GM21737 (cell line): Measurements from ENCODE around the gene PCDHA3.
"Not testable (repeated sequence)": the region's sequence is repeated elsewhere in the genome, so short reads cannot be mapped to it uniquely, and the experiment has no call there.

Source experiments
- ATAC-seq: cut with Tn5 transposase; IDR thresholded peaks from one replicate; pipeline ENCODE4 v1.9.1; 2021; ENCODE audit warnings: mild to moderate bottlenecking, moderate library complexity; ENCODE audit not compliant: unreplicated experiment

Gene PCDHA3

DNA sequence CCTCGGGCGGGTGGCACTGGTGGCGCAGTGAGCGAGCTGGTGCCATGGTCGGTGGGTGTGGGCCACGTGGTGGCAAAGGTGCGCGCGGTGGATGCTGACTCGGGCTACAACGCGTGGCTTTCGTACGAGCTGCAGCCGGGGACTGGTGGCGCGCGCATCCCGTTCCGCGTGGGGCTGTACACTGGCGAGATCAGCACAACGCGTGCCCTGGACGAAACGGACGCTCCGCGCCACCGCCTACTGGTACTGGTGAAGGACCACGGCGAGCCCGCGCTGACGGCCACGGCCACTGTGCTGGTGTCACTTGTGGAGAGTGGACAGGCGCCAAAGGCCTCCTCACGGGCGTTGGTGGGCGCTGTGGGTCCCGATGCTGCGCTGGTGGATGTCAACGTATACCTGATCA lies 8.0 kb downstream of the PCDHA3 start:
- ATAC-seq = no peak

DNA sequence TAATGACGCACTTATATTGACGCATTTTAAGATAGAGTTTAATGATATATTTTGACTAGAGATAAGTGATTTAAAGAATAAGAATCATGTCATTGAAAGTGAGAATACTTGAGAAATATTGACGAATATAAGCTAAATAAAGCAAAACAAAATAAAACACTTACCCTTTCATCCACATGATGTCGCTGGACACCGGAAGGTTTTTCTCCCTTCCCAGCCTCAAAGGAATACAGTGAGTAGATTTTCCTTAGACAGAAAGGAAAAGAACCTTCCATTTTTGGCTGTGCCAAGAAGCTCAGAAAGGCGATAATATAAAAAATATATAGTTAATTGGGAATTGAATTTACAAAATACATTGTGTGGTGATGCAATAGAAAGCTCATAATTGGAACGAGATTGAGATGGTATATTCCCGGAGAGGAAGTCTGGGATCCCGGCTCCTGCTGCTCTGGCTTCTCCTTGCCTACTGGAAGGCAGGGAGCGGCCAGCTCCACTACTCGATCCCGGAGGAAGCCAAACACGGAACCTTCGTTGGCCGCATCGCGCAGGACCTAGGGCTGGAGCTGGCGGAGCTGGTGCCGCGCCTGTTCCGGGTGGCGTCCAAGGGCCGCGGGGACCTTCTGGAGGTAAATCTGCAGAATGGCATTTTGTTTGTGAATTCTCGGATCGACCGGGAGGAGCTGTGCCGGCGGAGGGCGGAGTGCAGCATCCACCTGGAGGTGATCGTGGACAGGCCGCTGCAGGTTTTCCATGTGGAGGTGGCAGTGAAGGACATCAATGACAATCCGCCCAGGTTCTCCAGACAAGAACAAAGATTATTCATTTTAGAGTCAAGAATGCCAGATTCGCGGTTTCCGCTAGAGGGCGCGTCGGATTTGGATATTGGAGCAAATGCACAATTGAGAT lies 20.8 kb downstream of the PCDHA3 start, which contains the start of gene PCDHA5:
Gene PCDHA5 (plus strand): TSS at position 239 of the 906 bp plus-strand sequence.
- ATAC-seq = no peak

DNA sequence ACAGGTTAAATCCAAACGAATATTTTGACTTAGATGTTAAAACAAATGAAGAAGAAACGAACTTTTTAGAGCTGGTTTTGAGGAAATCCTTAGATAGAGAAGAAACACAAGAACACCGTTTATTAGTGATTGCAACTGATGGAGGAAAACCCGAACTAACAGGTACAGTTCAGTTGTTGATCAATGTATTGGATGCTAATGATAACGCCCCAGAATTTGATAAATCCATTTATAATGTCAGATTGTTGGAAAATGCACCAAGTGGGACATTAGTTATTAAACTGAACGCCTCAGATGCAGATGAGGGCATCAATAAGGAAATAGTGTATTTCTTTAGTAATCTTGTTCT lies 21.4 kb downstream of the PCDHA3 start:
- no peak for ATAC-seq

DNA sequence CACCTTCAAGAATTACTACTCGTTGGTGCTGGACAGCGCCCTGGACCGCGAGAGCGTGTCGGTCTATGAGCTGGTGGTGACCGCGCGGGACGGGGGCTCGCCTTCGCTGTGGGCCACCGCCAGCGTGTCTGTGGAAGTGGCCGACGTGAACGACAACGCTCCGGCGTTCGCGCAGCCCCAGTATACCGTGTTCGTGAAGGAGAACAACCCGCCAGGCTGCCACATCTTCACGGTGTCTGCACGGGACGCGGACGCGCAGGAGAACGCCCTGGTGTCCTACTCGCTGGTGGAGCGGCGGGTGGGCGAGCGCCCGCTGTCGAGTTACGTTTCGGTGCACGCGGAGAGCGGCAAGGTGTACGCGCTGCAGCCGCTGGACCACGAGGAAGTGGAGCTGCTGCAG lies 22.1 kb downstream of the PCDHA3 start:
- ATAC-seq = not testable (repeated sequence)

DNA sequence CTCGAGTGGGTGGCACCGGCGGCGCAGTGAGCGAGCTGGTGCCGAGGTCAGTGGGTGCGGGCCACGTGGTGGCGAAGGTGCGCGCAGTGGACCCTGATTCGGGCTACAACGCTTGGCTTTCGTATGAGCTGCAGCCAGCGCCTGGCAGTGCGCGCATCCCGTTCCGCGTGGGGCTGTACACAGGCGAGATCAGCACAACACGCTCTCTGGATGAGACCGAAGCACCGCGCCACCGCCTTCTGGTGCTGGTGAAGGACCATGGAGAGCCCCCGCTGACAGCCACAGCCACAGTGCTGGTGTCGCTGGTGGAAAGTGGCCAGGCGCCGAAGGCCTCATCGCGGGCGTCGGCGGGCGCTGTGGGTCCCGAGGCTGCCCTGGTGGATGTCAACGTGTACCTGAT lies 22.6 kb downstream of the PCDHA3 start:
- ATAC-seq = no peak

DNA sequence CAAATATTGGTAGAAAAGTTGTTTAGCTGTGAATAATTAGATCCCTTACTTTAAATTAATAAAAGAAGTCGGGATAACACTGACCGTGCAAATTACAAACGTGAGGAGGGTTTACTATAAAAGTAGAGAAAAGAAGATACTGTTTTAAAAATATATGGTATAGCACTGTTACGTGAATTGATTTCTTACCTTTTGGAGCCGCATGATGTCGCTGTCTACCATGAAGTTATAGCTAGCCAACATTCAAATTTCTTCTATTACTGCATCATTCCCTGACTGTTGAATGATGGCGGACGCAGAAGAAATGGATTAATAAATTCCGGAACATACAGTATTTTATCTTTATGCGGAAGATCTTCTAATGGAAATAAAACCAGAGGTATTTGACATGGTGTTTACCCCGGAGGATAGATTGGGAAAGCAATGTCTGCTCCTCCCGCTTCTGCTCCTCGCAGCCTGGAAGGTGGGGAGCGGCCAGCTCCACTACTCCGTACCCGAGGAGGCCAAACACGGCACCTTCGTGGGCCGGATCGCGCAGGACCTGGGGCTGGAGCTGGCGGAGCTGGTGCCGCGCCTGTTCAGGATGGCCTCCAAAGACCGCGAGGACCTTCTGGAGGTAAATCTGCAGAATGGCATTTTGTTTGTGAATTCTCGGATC lies 27.0 kb downstream of the PCDHA3 start, which contains the start of gene PCDHA6:
Gene PCDHA6 (plus strand): TSS at position 257 of the 658 bp plus-strand sequence. CDS start 132 bp downstream, at position 389.
- no peak for ATAC-seq

DNA sequence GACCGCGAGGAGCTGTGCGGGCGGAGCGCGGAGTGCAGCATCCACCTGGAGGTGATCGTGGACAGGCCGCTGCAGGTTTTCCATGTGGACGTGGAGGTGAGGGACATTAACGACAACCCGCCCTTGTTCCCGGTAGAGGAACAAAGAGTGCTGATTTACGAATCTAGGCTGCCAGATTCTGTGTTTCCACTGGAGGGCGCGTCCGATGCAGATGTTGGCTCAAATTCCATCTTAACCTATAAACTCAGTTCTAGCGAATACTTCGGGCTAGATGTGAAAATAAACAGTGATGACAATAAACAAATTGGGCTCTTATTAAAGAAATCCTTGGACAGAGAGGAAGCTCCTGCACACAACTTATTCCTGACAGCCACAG lies 27.5 kb downstream of the PCDHA3 start:
- ATAC-seq = no peak

DNA sequence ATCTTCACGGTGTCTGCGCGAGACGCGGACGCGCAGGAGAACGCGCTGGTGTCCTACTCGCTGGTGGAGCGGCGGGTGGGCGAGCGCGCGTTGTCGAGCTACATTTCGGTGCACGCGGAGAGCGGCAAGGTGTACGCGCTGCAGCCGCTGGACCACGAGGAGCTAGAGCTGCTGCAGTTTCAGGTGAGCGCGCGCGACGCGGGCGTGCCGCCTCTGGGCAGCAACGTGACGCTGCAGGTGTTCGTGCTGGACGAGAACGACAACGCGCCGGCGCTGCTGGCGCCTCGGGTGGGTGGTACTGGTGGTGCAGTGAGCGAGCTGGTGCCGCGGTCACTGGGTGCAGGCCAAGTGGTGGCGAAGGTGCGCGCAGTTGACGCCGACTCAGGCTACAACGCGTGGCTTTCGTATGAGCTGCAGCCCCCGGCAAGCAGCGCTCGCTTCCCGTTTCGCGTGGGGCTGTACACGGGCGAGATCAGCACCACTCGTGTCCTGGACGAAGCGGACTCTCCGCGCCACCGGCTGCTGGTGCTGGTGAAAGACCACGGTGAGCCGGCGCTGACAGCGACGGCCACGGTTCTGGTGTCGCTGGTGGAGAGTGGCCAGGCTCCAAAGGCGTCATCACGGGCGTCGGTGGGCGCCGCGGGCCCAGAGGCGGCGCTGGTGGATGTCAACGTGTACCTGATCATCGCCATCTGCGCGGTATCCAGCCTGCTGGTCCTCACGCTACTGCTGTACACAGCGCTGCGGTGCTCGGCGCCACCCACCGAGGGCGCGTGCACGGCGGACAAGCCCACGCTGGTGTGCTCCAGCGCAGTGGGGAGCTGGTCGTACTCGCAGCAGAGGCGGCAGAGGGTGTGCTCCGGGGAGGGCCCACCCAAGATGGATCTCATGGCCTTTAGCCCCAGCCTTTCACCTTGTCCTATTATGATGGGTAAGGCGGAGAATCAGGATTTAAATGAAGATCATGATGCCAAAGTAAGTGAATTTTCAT lies 28.9 kb downstream of the PCDHA3 start:
- ATAC-seq = not testable (repeated sequence)

DNA sequence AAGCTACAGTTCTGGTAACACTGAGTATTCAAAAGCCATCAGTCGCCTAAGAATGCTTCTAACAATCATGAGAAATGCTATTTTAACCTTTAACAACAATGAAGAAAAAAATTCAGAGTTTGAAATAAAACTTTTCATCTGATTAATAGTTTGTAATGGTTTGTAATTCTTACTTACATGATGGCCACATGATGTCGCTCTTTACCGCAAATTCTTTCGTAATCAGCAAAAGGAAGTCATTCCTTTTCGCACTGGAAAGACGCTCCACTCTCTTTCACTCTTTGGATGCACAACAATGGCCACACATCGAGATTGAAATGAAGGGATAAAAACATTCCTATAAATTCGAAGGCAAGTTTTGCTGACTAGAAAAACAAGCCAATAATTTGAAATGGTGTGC lies 33.1 kb downstream of the PCDHA3 start, which contains the start of gene PCDHA7:
Gene PCDHA7 (plus strand): TSS at position 277 of the 400 bp plus-strand sequence. CDS start 115 bp downstream, at position 392.
- no peak for ATAC-seq

DNA sequence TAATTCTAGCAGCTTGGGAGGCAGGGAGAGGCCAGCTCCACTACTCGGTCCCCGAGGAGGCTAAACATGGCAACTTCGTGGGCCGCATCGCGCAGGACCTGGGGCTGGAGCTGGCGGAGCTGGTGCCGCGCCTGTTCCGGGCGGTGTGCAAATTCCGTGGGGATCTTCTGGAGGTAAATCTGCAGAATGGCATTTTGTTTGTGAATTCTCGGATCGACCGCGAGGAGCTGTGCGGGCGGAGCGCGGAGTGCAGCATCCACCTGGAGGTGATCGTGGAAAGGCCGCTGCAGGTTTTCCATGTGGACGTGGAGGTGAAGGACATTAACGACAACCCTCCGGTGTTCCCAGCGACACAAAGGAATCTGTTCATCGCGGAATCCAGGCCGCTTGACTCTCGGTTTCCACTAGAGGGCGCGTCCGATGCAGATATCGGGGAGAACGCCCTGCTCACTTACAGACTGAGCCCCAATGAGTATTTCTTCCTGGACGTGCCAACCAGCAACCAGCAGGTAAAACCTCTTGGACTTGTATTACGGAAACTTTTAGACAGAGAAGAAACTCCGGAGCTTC lies 33.7 kb downstream of the PCDHA3 start:
- ATAC-seq = not testable (repeated sequence)

DNA sequence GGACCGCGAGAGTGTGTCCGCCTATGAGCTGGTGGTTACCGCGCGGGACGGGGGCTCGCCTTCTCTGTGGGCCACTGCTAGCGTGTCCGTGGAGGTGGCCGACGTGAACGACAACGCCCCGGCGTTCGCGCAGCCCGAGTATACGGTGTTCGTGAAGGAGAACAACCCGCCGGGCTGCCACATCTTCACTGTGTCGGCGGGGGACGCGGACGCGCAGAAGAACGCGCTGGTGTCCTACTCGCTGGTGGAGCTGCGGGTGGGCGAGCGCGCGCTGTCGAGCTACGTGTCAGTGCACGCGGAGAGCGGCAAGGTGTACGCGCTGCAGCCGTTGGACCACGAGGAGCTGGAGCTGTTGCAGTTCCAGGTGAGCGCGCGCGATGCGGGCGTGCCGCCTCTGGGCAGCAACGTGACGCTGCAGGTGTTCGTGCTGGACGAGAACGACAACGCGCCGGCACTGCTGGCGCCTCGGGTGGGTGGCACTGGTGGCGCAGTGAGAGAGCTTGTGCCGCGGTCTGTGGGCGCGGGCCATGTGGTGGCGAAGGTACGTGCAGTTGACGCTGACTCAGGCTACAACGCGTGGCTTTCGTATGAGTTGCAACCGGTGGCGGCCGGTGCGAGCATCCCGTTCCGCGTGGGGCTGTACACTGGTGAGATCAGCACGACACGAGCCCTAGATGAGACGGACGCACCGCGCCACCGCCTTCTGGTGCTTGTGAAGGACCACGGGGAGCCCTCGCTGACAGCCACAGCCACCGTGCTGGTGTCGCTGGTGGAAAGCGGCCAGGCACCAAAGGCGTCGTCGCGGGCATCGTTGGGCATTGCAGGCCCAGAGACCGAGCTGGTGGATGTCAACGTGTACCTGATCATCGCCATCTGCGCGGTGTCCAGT lies 35.0 kb downstream of the PCDHA3 start:
- ATAC-seq = no peak

DNA sequence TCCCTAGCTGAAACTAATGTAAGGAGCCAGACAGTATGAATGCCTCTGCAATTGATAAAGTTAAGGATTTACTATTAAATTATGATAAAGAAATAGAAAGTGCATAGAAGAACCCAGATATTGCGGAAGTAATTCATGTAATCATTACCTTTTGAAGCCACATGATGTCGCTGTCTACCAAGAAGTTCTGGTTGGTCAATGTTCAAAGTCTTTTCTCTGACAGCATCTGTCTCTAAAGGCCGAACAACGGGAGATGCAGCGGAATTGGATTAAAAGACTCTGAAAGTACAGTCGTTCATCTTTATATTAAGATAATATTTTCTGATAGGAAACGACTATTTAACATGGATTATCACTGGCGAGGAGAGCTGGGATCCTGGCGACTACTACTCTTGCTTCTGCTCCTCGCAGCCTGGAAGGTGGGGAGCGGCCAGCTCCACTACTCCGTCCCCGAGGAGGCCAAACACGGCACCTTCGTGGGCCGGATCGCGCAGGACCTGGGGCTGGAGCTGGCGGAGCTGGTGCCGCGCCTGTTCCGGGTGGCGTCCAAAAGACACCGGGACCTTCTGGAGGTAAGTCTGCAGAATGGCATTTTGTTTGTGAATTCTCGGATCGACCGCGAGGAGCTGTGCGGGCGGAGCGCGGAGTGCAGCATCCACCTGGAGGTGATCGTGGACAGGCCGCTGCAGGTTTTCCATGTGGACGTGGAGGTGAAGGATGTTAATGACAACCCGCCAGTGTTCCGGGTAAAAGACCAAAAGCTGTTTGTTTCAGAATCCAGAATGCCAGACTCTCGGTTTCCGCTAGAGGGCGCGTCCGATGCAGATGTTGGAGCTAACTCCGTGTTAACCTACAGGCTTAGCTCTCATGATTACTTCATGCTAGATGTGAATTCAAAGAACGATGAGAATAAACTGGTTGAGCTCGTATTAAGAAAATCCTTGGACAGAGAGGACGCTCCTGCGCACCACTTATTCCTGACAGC lies 40.4 kb downstream of the PCDHA3 start, which contains the start of gene PCDHA8:
Gene PCDHA8 (plus strand): TSS at position 210 of the 985 bp plus-strand sequence. CDS start 135 bp downstream, at position 345.
- ATAC-seq = no peak

DNA sequence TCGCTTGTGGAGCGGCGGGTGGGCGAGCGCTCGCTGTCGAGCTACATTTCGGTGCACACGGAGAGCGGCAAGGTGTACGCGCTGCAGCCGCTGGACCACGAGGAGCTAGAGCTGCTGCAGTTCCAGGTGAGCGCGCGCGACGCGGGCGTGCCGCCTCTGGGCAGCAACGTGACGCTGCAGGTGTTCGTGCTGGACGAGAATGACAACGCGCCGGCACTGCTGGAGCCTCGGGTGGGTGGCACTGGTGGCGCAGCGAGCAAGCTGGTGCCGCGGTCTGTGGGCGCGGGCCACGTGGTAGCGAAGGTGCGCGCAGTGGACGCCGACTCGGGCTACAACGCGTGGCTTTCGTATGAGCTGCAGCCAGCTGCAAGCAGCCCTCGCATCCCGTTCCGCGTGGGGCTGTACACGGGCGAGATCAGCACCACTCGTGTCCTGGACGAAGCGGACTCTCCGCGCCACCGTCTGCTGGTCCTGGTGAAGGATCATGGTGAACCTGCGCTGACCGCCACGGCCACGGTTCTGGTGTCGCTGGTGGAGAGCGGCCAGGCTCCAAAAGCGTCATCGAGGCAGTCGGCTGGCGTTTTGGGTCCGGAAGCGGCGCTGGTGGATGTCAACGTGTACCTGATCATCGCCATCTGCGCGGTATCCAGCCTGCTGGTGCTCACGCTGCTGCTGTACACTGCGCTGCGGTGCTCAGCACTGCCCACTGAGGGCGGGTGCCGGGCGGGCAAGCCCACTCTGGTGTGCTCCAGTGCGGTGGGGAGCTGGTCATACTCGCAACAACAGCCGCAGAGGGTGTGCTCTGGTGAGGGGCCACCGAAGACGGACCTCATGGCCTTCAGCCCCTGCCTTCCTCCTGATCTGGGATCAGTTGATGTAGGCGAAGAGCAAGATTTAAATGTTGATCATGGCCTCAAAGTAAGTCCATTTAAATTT lies 42.2 kb downstream of the PCDHA3 start:
- no peak for ATAC-seq

DNA sequence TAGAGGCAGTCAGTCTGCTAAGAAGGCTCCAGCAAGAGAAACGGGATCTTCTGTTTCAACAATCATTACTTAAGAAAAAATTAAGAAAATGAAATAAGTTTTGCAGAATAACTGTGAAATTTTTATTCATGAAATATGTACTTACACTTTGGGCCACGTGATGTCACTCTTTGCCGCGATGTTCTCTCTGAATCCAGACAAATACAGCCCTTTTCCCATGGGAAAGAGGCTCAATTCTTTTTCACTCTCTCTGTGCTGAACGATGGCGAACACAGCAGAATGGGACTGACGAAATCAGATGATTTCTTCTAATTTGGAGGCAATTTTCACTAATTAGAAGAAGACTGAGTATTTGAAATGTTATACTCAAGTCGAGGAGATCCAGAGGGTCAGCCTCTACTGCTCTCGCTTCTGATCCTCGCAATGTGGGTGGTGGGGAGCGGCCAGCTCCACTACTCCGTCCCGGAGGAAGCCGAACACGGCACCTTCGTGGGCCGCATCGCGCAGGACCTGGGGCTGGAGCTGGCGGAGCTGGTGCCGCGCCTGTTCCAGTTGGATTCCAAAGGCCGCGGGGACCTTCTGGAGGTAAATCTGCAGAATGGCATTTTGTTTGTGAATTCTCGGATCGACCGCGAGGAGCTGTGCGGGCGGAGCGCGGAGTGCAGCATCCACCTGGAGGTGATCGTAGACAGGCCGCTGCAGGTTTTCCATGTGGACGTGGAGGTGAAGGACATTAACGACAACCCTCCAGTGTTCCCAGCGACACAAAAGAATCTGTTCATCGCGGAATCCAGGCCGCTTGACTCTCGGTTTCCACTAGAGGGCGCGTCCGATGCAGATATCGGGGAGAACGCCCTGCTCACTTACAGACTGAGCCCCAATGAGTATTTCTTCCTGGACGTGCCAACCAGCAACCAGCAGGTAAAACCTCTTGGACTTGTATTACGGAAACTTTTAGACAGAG lies 47.6 kb downstream of the PCDHA3 start, which contains the start of gene PCDHA9:
Gene PCDHA9 (plus strand): TSS at position 244 of the 964 bp plus-strand sequence. CDS start 114 bp downstream, at position 358.
- not testable (repeated sequence) for ATAC-seq

DNA sequence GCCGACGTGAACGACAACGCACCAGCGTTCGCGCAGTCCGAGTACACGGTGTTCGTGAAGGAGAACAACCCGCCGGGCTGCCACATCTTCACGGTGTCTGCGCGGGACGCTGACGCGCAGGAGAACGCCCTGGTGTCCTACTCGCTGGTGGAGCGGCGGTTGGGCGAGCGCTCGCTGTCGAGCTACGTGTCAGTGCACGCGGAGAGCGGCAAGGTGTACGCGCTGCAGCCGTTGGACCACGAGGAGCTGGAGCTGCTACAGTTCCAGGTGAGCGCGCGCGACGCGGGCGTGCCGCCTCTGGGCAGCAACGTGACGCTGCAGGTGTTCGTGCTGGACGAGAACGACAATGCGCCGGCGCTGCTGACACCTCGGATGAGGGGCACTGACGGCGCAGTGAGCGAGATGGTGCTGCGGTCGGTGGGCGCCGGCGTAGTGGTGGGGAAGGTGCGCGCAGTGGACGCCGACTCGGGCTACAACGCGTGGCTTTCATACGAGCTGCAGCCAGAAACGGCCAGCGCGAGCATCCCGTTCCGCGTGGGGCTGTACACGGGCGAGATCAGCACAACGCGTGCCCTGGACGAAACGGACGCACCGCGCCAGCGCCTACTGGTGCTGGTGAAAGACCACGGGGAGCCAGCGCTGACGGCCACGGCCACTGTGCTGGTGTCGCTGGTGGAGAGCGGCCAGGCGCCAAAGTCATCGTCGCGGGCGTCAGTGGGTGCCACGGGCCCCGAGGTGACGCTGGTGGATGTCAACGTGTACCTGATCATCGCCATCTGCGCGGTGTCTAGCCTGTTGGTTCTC lies 49.2 kb downstream of the PCDHA3 start:
- ATAC-seq = not testable (repeated sequence)
